A549 (cell line): ENCODE data around the gene DYNLRB1. TPM values are rescaled to one million over a fixed set of nuclear protein-coding genes. Genes with fewer than 3 reads are reported as not detected.

ENCODE experiments used
- ATAC-seq, 2 experiments: fragments of 200-7000 bp in 1 of 2; fragments of >200 bp in 1 of 2; cut with Nextera tagmentation in 1 of 2; cut with Tn5 transposase in 1 of 2; 3 replicates each; pipeline versions ENCODE4 v1.8.0 to v1.9.1; 2018 to 2020; ENCODE audit warnings: mild to moderate bottlenecking in 1 of 2, moderate library complexity in 1 of 2
- CTCF ChIA-PET: fragments of 300-600 bp; sonication (Branson Sonifier 250); formaldehyde crosslinking; extraction: SDS; loops from one replicate; lab custom pipeline; 2021; ENCODE audit warnings: antibody characterized with exemption, inconsistent platforms; lab: Yijun Ruan, JAX
- POLR2A ChIA-PET: fragments of 350-600 bp; formaldehyde crosslinking; extraction: SDS; loops from one replicate; lab custom pipeline; 2021; ENCODE audit warnings: antibody characterized with exemption, inconsistent platforms; lab: Yijun Ruan, JAX
- DNase-seq, 2 experiments: peaks; one replicate each; pipeline versions ENCODE4 v3.0.0 to v3.0.0-alpha.2; 2011 to 2016; ENCODE audit warnings: low read depth in 1 of 2, low spot score in 1 of 2
- FAIRE-seq: peaks from 2 replicates; lab custom pipeline; 2011; peaks lifted over from hg19 to GRCh38; lab: Jason Lieb, UNC
- H3K27ac ChIP-seq, 2 experiments: fragments of >200 bp; sonication (Bioruptor Twin); formaldehyde crosslinking; 3 replicates each; pipeline ENCODE4 v1.5.1; 2016 to 2017
- H3K4me1 ChIP-seq: fragments of >200 bp; sonication (Bioruptor Twin); formaldehyde crosslinking; 3 replicates; pipeline ENCODE4 v1.6.1; 2016
- H3K4me2 ChIP-seq: fragments of >200 bp; sonication (Bioruptor Twin); formaldehyde crosslinking; 3 replicates; pipeline ENCODE4 v1.6.1; 2016
- H3K4me3 ChIP-seq: fragments of >200 bp; sonication (Bioruptor Twin); formaldehyde crosslinking; 3 replicates; pipeline ENCODE4 v1.5.1; 2016
- H3K9me3 ChIP-seq: fragments of >200 bp; sonication (Bioruptor Twin); formaldehyde crosslinking; 3 replicates; pipeline ENCODE4 v1.6.1; 2016
- BCL3 ChIP-seq: fragments of >200 bp; sonication (Bioruptor Twin); formaldehyde crosslinking; IDR thresholded peaks from 3 replicates; pipeline ENCODE4 v1.6.1; 2016
- CHD2 ChIP-seq: fragments of 150-350 bp; IDR thresholded peaks from 2 replicates; pipeline ENCODE4 v1.6.1; 2014; ENCODE audit warnings: low read length; ENCODE audit not compliant: partially characterized antibody
- CTCF ChIP-seq: fragments of >200 bp; sonication (Bioruptor Twin); formaldehyde crosslinking; IDR thresholded peaks from 3 replicates; pipeline ENCODE4 v1.5.1; 2016
- E2F6 ChIP-seq: IDR thresholded peaks from 2 replicates; pipeline ENCODE4 v1.6.1; 2012; ENCODE audit warnings: low read depth, borderline replicate concordance
- EHMT2 ChIP-seq: fragments of 200-600 bp; sonication (generic); IDR thresholded peaks from 2 replicates; pipeline ENCODE4 v1.6.1; 2016; ENCODE audit warnings: antibody characterized with exemption, low read depth, mild to moderate bottlenecking, moderate library complexity
- EP300 ChIP-seq, 2 experiments: fragments of >200 bp; sonication (Bioruptor Twin); formaldehyde crosslinking; IDR thresholded peaks; 2 replicates in 1 of 2; 3 replicates in 1 of 2; pipeline ENCODE4 v1.6.1; 2016 to 2017
- ESRRA ChIP-seq: fragments of 150-350 bp; IDR thresholded peaks from 2 replicates; pipeline ENCODE4 v1.6.1; 2014; ENCODE audit warnings: mild to moderate bottlenecking, low read length, borderline replicate concordance
- FOSL2 ChIP-seq, 2 experiments: fragments of 450-650 bp in 1 of 2; fragments of >200 bp in 1 of 2; sonication (Bioruptor Twin) in 1 of 2; formaldehyde crosslinking; IDR thresholded peaks; 2 replicates each; pipeline versions ENCODE4 v1.5.0 to v1.6.1; 2016 to 2020; ENCODE audit warnings: mild to moderate bottlenecking in 1 of 2, moderate library complexity in 1 of 2
- HMGXB4 ChIP-seq: fragments of 250-450 bp; sonication (Bioruptor Pico); IDR thresholded peaks from 2 replicates; pipeline ENCODE4 v1.5.0; 2021; ENCODE audit warnings: mild to moderate bottlenecking, moderate library complexity, borderline replicate concordance
- HOXB13 ChIP-seq: fragments of 250-450 bp; sonication (Bioruptor Pico); IDR thresholded peaks from 2 replicates; pipeline ENCODE4 v1.5.0; 2020; ENCODE audit warnings: low read depth, mild to moderate bottlenecking, moderate library complexity
- JUNB ChIP-seq: fragments of >200 bp; sonication (Bioruptor Twin); formaldehyde crosslinking; IDR thresholded peaks from 2 replicates; pipeline ENCODE4 v1.6.1; 2016
- KDM1A ChIP-seq: fragments of 200-600 bp; sonication (generic); IDR thresholded peaks from 2 replicates; pipeline ENCODE4 v1.6.1; 2016; ENCODE audit warnings: low read depth, mild to moderate bottlenecking
- KDM5A ChIP-seq: fragments of 200-600 bp; sonication (generic); IDR thresholded peaks from 2 replicates; pipeline ENCODE4 v1.6.1; 2016; ENCODE audit warnings: antibody characterized with exemption, mild to moderate bottlenecking
- MAX ChIP-seq: IDR thresholded peaks from 2 replicates; pipeline ENCODE4 v1.6.1; 2012
- NFE2L2 ChIP-seq: fragments of 150-350 bp; conservative IDR thresholded peaks from 2 replicates; pipeline ENCODE4 v1.6.1; 2014; ENCODE audit warnings: low read length
- NPAS2 ChIP-seq: fragments of 250-450 bp; sonication (Bioruptor Pico); IDR thresholded peaks from 2 replicates; pipeline ENCODE4 v1.8.0; 2022; ENCODE audit warnings: mild to moderate bottlenecking, moderate library complexity, borderline replicate concordance
- NR3C1 ChIP-seq: fragments of >200 bp; sonication (Bioruptor Twin); formaldehyde crosslinking; IDR thresholded peaks from 3 replicates; pipeline ENCODE4 v1.6.1; 2017
- PHF8 ChIP-seq: fragments of 200-600 bp; sonication (generic); IDR thresholded peaks from 2 replicates; pipeline ENCODE4 v1.6.1; 2016; ENCODE audit warnings: low read depth, mild to moderate bottlenecking, antibody characterized with exemption, moderate library complexity, borderline replicate concordance
- POLR2A ChIP-seq: IDR thresholded peaks from 2 replicates; pipeline ENCODE4 v1.6.1; 2012; ENCODE audit warnings: mild to moderate bottlenecking, low read length
- POLR2AphosphoS2 ChIP-seq: conservative IDR thresholded peaks from 2 replicates; pipeline ENCODE4 v1.6.1; 2012; ENCODE audit warnings: low read length, improper control_type of control experiment, inconsistent platforms
- RARB ChIP-seq: fragments of 250-450 bp; sonication (Bioruptor Pico); IDR thresholded peaks from 2 replicates; pipeline ENCODE4 v1.8.0; 2021; ENCODE audit warnings: mild to moderate bottlenecking, moderate library complexity
- RCOR1 ChIP-seq: fragments of 150-350 bp; IDR thresholded peaks from 2 replicates; pipeline ENCODE4 v1.6.1; 2014; ENCODE audit warnings: antibody characterized with exemption, low read length, low read depth
- RFX5 ChIP-seq: fragments of 450-650 bp; IDR thresholded peaks from 2 replicates; pipeline ENCODE4 v1.7.1; 2014; ENCODE audit warnings: antibody characterized with exemption, mild to moderate bottlenecking, moderate library complexity
- RNF2 ChIP-seq: fragments of 200-600 bp; sonication (generic); IDR thresholded peaks from 2 replicates; pipeline ENCODE4 v1.6.1; 2016; ENCODE audit warnings: low read depth, mild to moderate bottlenecking, antibody characterized with exemption, moderate library complexity, borderline replicate concordance
- SMC3 ChIP-seq: fragments of >200 bp; sonication (Bioruptor Twin); formaldehyde crosslinking; IDR thresholded peaks from 3 replicates; pipeline ENCODE4 v1.6.1; 2018; ENCODE audit warnings: inconsistent platforms
- TFCP2L1 ChIP-seq: fragments of 250-450 bp; sonication (Bioruptor Pico); IDR thresholded peaks from 2 replicates; pipeline ENCODE4 v1.5.0; 2021; ENCODE audit warnings: mild to moderate bottlenecking
- USF2 ChIP-seq: fragments of 450-650 bp; IDR thresholded peaks from 2 replicates; pipeline ENCODE4 v1.6.1; 2014; ENCODE audit warnings: antibody characterized with exemption
- ZC3H11A ChIP-seq: fragments of 450-650 bp; IDR thresholded peaks from 2 replicates; pipeline ENCODE4 v1.6.1; 2014; ENCODE audit warnings: antibody characterized with exemption, mild to moderate bottlenecking
- ZNF302 ChIP-seq: fragments of 250-450 bp; sonication (Bioruptor Pico); IDR thresholded peaks from 2 replicates; pipeline ENCODE4 v1.9.0; 2021; ENCODE audit warnings: inconsistent platforms, mild to moderate bottlenecking, moderate library complexity
- ZSCAN20 ChIP-seq: fragments of 250-450 bp; sonication (Bioruptor Pico); IDR thresholded peaks from 2 replicates; pipeline ENCODE4 v1.8.0; 2022; ENCODE audit warnings: mild to moderate bottlenecking, moderate library complexity
- WGBS: methylation state at CpG from one replicate; pipeline ENCODE4 v1.1.6; 2017; ENCODE audit errors: missing lambda C conversion rate; 5-methylcytosine and 5-hydroxymethylcytosine counted together
- polyA plus RNA-seq, 4 experiments: library from polyadenylated mRNA; depleted of rRNA in 3 of 4; stranded (reverse); fragments of >200 nt; fragmentation: RNase III in 1 of 4; extraction: RNeasy Plus Mini Kit Qiagen cat#74134 plus additional on column Dnase treatment in 1 of 4; gene quantifications; 2 replicates in 3 of 4; 3 replicates in 1 of 4; pipeline ENCODE4 v1.2.3, GENCODE V29; 2011 to 2017

Gene DYNLRB1
- polyA plus RNA-seq, 2 of the 4 experiments (the other 2 are of a cell fraction), result 148 to 211 TPM

- TF ChIP-seq TFCP2L1 (CRISPR knock-in tag), result no peak
- TF ChIP-seq NFE2L2, result no peak
- TF ChIP-seq FOSL2 (IDR thresholded peaks at IDR 0.05), result peak; percentile 92
- TF ChIP-seq FOSL2 (CRISPR knock-in tag; IDR thresholded peaks at IDR 0.05), result peak; percentile 96
- no peak for TF ChIP-seq KDM1A
- TF ChIP-seq NPAS2 (CRISPR knock-in tag), result no peak
- peak; percentile 52; the same call in 1 of the 2 replicates for TF ChIP-seq RFX5
- peak; percentile 72 to 84; a peak in 3 of 5 replicates for TF ChIP-seq EP300 (IDR thresholded peaks at IDR 0.05)
- no peak for TF ChIP-seq USF2
- no peak for TF ChIP-seq CTCF
- no peak for TF ChIP-seq EHMT2
- TF ChIP-seq KDM5A, result no peak
- TF ChIP-seq JUNB, result peak; percentile 96
- TF ChIP-seq BCL3, result peak; percentile 94
- no peak for TF ChIP-seq ZSCAN20 (CRISPR knock-in tag)
- no peak for TF ChIP-seq ZNF302 (CRISPR knock-in tag)
- TF ChIP-seq POLR2A, result no peak
- TF ChIP-seq PHF8, result no peak
- TF ChIP-seq HOXB13 (CRISPR knock-in tag), result no peak
- peak; percentile 87 for TF ChIP-seq MAX
- TF ChIP-seq SMC3, result no peak
- no peak for TF ChIP-seq RCOR1
- no peak; the same call in 1 of the 2 replicates for TF ChIP-seq RARB (CRISPR knock-in tag)
- no peak for TF ChIP-seq E2F6
- TF ChIP-seq ESRRA, result no peak
Measured at GRCh38 chr20:34525709-34526416, 9.6 kb downstream of the DYNLRB1 start (continued).

GRCh38 chr20:34526466-34526865 is 10.2 kb downstream of the DYNLRB1 start:
- ATAC-seq (no peak), DNase-seq (no peak)
- H3K4me1 ChIP-seq, result peaks cover 55% of the 10 kb centered on the region
- TF ChIP-seq KDM5A (no peak), HMGXB4 (CRISPR knock-in tag) (no peak), RNF2 (no peak), EP300 (IDR thresholded peaks at IDR 0.05) (no peak), CHD2 (no peak), MAX (no peak), ZC3H11A (no peak), NR3C1 (no peak), POLR2AphosphoS2 (no peak)
- TF ChIP-seq, all 56 proteins: peak for 0
- H3K4me2 ChIP-seq, result peak overlapping the region; percentile 76
- ChIA-PET CTCF (interaction anchor here (1.0 to 7.4 kb wide), 8 partner anchors 13 to 336 kb away, joined by 3 to 106 read pairs (median 4); no protein-coding TSS in a partner anchor), POLR2A (interaction anchor here (1.4 to 1.8 kb wide), 2 partner anchors 10 to 32 kb away, joined by 4 to 12 read pairs; partner anchors contain the start of genes DYNLRB1 and MAP1LC3A)
- WGBS, result 56% methylated on average over 5 of the region's 5 CpGs
- H3K27ac ChIP-seq, result peak overlapping the region; percentile 67 to 83
- no peaks in the 10 kb centered on the region for H3K9me3 ChIP-seq
- H3K4me3 ChIP-seq, result 0 out of 3 replicates have a peak overlapping the region, but pooled peaks have one; percentile 19
- FAIRE-seq, result no peak
